HG02678 (cell line): ENCODE data around the gene CPNE5.

Experiments
- ATAC-seq: cut with Tn5 transposase; IDR thresholded peaks from one replicate; pipeline ENCODE4 v1.9.1; 2021; ENCODE audit warnings: mild to moderate bottlenecking, moderate library complexity; ENCODE audit not compliant: unreplicated experiment

CPNE5 gene

GRCh38 chr6:36751091-36751490 lies 88.2 kb downstream of the CPNE5 start:
- no peak for ATAC-seq

GRCh38 chr6:36749829-36750489 lies 89.3 kb downstream of the CPNE5 start:
- no peak for ATAC-seq

GRCh38 chr6:36746251-36746650 lies 93.0 kb downstream of the CPNE5 start:
- no peak for ATAC-seq

GRCh38 chr6:36745836-36746235 lies 93.4 kb downstream of the CPNE5 start:
- ATAC-seq, result no peak

DNA sequence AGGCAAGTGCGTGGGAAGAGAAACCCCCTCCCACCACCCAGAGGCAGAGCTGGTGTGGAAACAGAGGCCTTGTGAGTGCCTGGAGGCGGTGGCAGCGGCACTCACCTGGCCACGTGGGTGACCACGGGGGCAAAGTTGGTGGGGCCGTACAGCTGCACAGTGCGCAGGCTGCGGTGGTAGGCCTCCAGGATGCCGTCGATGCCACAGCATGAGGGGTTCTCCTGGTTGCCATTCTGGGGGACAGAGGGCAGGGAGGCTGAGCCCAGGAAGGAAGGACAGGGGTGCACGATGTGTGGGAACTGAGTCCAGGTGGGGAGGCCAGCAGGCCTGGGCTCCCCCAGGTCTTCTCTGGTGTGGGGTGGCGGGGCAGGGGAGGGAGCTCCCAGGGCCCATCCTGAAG lies 94.0 kb downstream of the CPNE5 start:
- no peak for ATAC-seq

DNA sequence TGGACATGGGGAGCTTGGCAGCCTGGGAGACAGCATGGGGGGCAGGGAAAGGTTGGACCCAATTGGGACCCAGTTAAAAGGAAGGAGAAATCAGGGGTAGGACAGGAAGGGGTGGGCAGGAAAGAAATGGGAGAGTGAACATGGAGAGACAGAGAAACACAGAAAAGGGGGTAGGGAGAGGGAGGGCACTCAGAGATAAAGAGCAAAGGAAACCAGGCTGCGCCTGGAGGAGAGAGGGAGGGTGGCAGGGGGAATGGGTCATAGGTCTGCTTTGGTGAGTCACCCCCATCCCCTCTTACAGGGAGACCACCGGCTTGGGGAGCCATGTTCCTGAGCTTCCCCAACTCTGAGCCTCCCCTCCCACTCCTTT lies 95.0 kb downstream of the CPNE5 start:
- no peak for ATAC-seq

DNA sequence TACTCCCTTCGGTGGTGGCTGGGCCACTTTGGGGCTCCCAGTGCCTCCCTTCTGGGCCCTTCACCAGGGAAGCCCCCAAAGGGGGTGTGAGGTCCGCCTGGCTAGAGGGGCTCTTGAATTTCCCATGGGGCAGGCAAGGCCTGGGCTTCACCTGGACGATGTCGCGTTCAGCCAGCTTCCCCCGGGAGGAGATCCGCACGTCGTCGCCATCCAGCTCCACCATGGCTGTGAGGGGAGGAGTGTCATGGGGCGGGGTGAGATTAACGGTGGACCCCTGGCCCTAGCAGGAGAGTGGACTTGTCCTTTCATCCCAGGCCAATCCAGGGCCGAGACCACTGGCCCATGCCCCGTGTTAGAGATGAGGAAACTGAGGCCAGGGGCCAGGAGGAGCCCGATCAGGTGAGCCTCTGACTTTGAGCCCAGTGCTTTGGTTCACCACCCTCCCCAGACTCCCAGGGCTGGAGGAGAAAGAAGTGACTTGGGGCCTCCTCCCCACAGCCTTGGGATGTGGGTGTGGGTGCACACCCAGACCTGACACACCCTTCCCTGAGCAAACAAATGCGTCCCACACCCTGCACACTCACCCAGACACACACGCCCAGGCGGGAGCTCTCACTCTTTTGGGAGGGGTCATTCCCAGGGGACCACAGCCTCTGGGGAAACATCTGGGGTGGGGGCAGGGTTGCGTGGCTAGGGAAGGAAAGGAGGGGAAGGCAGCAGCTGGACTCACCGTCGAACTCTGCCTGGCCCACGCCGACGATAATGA lies 95.5 kb downstream of the CPNE5 start:
- ATAC-seq, result no peak

- ATAC-seq, result no peak
Observed at GRCh38 chr6:36743032-36743431, 96.2 kb downstream of the CPNE5 start.

DNA sequence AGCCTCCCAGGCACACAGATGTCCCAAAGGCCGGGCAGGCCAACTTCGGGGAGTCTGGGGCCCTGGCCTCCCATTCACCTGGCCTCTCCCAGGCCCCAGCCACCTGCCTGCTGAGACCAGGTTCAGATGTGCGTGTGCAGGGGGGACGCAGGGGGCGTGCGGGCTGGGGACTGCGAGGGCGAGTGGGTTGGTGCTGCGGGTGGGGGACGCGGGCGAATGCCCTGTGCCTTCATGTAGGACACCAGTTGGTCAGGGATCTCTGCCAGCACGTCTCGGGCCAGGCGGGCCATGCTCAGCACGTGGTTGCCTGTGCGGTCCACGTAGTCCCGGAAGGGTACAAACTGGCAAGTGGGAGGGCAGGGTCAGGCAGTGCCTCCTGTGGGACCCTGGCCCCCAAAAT lies 97.1 kb downstream of the CPNE5 start:
- ATAC-seq, result no peak

DNA sequence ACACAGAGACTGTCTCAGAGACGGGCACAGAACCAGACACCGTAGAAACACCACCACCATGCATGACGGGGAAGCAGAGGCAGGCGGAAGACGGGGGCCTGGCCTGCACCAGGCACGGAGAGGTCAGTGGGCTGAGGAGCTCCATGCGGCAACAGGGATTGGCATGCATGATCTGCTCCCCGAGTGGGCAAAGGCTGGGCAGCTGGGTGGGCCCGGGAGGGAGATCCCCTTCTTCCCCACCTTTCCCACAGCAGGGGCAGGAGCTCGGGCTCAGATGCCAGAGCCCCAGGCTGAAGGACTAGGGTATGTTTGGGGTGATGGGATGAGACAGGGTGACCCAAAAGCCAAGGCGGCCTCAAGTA lies 98.4 kb downstream of the CPNE5 start:
- ATAC-seq, result no peak

GRCh38 chr6:36739947-36740817 lies 99.1 kb downstream of the CPNE5 start:
- no peak for ATAC-seq

DNA sequence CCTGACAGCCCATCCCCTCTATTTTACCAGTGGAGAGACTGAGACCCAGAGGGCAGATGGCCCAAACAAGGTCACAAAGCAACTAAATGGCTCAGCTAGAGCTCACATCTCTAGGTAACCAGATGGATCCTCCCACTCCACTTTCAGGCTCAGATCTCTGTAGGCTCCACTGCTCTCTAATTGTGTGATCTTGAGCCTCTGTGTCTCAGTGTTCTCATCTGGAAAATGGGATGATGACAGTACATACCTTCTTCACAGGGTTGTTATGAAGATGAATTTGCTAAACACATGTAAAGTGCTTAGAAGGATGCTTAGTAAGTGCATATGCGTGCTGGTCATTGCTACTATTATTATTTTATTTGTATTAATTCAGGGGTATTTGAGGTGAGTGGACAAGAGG lies 101.1 kb downstream of the CPNE5 start:
- no peak for ATAC-seq

- ATAC-seq, result no peak
Observed at GRCh38 chr6:36737043-36737785, 102.0 kb downstream of the CPNE5 start.

GRCh38 chr6:36735110-36736071 lies 103.9 kb downstream of the CPNE5 start:
- ATAC-seq, result no peak

DNA sequence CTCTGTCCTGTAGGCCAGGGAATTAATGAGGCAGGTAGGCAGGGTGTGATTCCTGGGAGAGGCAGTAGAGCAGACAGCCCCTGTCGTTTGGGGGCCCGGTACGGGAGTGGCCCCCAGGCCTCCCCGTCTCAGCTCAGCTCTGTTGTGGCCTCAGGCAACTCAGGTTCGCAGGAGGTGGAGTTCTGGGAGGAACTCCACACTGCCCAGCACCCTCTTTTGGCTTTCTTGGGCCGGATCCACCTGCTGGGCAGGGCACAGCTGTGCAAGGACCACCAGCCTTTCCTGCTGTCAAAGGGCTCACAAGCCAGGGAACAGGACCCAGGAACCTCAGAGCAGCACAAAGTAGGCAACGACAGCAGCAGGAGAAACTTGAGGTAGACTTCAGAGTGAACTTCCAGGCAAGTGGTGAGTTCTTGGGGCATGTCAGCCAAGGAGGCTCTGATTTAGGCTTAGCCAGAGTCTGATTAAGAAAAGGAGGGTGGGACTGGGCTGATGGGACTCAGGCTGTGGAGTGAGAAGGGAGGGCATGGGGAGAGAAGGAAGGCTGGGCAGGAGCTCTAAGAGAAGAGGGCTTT lies 104.7 kb downstream of the CPNE5 start:
- ATAC-seq, result no peak

- no peak for ATAC-seq
Observed at GRCh38 chr6:36733300-36733699, 105.9 kb downstream of the CPNE5 start.

DNA sequence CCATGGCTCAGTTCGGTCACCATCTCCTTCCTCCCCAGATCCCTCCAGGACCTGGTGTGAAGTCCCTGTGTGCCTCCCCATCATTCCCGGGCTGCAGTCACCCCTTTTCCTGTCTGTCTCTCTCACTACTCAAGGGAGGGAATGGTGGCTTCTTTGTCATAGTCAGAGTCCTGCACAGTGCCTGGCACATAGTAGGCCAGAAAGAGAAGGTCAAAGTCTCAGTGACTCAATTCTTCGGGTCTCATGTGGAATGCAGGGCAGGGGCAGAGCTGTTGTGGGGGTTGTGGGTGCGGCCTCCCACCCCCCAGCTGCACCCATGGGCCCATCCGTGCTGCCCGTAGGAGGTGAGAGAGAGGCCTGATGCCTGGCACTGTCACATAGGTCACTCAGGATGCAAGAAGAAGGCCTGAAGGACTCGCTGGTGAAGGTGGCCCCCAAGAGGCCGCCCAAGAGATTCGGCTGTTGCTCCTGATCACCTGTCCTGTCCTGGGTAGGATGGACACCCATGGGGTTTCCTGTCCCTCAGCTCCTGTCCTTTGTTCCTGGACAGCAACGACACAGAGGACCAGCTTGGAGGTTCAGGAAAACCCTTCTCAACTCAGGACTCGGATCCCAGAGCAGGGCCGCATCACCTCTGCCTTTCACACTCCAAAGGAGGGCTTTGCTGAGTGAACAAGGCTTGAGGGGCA lies 107.5 kb downstream of the CPNE5 start:
- ATAC-seq, result no peak

DNA sequence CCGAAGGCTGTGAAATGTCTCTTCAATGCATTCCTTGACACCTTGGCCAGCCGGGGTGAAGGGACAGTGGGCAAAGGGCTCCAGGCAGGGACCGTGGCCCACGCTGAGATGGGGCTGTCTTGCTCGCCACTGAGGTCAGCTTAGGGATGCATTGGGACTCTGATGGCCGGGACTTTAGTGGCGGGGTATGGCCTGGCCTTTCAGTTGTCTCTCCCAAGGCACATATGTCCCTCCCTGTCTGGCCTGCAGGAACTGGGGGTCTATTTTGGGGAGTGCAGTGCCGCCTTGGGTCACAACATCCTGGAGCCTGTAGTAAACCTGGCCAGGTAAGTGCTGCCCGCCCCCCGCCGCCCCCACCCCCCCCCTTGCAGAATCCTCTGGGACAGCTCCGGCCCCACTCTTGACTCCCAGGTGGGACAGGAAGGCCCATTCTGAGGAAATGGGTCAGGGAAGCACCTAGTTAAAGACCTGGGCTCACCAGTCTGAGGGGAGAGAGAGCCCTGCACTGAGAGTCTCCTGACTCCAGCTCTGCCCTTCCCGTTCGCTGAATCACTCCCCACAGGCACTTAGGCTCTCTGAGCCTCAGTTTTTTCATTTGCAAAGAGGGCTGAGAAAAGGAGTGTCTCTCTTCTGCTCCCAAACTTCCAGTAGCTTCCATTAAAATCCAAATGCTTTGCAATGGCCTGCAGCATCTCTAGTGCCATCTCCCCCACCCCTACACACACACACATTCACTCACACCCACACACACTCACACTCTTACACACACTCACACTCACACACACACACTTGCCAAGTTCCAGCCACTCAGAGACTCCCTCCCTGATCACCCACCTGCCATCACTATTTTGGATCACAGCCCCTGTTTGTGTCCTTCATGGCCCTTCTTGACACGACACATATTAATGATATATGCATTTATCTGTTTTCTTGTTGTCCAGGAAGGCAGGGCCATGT lies 108.5 kb downstream of the CPNE5 start:
- ATAC-seq, result no peak
